A673 (cell line): ENCODE measurements around the gene DHRS9.

Experiments
- EZH2 ChIP-seq: fragments of 200-600 bp; sonication (generic); IDR thresholded peaks from 2 replicates; pipeline ENCODE4 v1.6.1; 2017; ENCODE audit warnings: borderline replicate concordance, low read depth, mild to moderate bottlenecking, mixed read lengths, antibody characterized with exemption, low read length; ENCODE audit not compliant: poor library complexity, severe bottlenecking
- TF ChIP-seq, protein P1 (sequence below): fragments of 300-800, 200-600 bp; sonication (generic); conservative IDR thresholded peaks from 2 replicates; pipeline ENCODE4 v1.5.1; 2017; ENCODE audit warnings: low read depth, mild to moderate bottlenecking, antibody characterized with exemption, low read length, moderate library complexity, mixed read lengths

DNA sequence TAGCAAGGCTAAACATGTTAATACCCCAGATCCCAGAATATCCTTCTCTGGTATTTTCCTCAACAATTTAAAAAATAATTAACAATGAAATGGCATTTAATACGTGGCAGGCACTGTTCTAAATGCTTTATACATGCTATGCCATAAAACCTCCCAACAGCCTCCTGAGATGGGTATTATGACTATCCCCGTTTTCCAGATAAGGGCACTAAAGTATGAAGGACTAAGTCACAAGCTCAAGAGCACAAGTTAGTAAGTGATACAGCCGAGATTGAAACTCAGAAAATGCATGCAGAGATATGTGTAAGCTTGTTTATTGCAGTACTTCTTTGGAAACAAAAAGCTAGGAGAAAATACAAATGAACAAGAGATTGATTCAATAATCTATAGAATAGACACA lies 46.2 kb upstream of the DHRS9 start:
- TF ChIP-seq, protein P1, sequence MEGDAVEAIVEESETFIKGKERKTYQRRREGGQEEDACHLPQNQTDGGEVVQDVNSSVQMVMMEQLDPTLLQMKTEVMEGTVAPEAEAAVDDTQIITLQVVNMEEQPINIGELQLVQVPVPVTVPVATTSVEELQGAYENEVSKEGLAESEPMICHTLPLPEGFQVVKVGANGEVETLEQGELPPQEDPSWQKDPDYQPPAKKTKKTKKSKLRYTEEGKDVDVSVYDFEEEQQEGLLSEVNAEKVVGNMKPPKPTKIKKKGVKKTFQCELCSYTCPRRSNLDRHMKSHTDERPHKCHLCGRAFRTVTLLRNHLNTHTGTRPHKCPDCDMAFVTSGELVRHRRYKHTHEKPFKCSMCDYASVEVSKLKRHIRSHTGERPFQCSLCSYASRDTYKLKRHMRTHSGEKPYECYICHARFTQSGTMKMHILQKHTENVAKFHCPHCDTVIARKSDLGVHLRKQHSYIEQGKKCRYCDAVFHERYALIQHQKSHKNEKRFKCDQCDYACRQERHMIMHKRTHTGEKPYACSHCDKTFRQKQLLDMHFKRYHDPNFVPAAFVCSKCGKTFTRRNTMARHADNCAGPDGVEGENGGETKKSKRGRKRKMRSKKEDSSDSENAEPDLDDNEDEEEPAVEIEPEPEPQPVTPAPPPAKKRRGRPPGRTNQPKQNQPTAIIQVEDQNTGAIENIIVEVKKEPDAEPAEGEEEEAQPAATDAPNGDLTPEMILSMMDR: no peak
- TF ChIP-seq EZH2: no peak
